ENCODE results near the gene RUBCN. TPM values are rescaled to one million over a fixed set of nuclear protein-coding genes. Genes with fewer than 3 reads are reported as not detected.
"Not testable (repeated sequence)": the region's sequence is repeated elsewhere in the genome, so short reads cannot be mapped to it uniquely, and the experiment has no call there.

RUBCN gene
- total RNA-seq, 1 donor from 2014 or later, result 27.3 TPM

GRCh38 chr3:197736010-197736490 lies 654 bp downstream of the RUBCN start:
- peak; percentile 43 to 53 for DNase-seq (ENCODE audit: low spot score in 2 of 2)
- FAIRE-seq, result no peak

GRCh38 chr3:197734667-197735318 lies 1.9 kb downstream of the RUBCN start:
- DNase-seq (ENCODE audit: low spot score in 2 of 2) (no peak), FAIRE-seq (no peak)

- no peak for DNase-seq (ENCODE audit: low spot score in 2 of 2)
- no peak for FAIRE-seq
Observed at GRCh38 chr3:197733042-197733441, 3.7 kb downstream of the RUBCN start.

DNA sequence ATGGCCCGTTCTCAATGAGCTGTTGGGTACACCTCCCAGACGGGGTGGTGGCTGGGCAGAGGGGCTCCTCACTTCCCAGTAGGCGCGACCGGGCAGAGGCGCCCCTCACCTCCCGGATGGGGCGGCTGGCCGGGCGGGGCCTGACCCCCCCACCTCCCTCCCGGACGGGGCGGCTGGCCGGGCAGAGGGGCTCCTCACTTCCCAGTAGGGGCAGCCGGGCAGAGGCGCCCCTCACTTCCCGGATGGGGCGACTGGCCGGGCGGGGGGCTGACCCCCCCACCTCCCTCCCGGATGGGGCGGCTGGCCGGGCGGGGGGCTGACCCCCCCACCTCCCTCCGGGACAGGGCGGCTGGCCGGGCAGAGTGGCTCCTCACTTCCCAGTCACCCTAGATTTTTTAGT lies 5.2 kb downstream of the RUBCN start:
- not testable (repeated sequence) for FAIRE-seq; DNase-seq (ENCODE audit: low spot score in 2 of 2)

DNA sequence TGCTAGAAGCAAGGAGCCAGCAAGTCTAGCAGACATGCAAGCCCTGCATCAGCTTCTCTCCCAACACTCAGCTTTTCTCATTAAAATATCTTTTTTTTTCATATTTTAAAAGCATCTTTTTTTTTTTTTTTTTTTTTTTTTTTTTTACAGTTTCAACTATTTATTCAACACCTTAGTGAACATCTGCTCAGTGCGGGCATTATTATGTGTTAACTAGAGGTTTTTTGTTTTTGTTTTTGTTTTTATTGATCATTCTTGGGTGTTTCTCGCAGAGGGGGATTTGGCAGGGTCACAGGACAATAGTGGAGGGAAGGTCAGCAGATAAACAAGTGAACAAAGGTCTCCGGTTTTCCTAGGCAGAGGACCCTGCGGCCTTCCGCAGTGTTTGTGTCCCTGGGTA lies 5.9 kb downstream of the RUBCN start:
- not testable (repeated sequence) for DNase-seq (ENCODE audit: low spot score in 2 of 2); FAIRE-seq

DNA sequence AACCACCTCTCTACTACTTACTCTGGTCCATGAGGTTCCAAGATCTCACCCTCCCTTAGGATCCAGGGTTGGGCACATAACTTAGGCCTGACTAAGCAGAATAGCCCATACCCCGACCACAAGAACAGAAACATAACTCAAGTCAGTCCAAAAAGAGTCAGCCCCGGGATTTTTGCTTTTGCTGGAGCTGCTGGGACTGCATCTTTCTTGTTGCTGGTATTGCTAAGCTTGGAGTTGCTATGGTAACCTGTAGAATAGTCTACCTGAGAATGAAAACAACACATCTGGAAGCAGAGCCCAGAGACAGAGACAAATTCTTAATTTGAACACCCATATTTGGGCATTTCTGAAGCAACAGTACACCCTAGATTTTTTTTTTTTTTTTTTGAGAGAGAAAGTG lies 6.5 kb downstream of the RUBCN start:
- FAIRE-seq (no peak), DNase-seq (ENCODE audit: low spot score in 2 of 2) (no peak)

DNA sequence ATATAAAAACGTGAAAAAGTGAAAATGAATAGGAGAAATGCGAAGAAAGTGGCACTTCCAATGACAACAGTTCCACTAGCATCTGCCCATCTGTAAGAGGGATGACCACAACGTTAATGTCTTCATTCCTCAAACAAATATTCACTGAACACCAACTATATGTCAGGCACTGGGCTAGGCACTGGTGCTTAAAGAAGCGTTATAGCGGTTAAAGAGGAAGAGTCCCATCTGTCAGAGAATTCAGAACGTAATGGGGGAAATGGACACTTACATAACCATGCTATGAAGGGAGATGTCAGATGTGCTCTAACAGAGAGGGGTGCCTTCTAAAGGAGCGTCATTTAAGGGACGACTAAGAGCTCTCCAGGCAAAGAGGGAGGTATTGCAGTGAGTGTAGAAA lies 8.2 kb downstream of the RUBCN start:
- DNase-seq (ENCODE audit: low spot score in 2 of 2) (no peak), FAIRE-seq (no peak)

- DNase-seq (ENCODE audit: low spot score in 2 of 2); FAIRE-seq: not testable (repeated sequence)
Observed at GRCh38 chr3:197727878-197728277, 8.8 kb downstream of the RUBCN start.

DNA sequence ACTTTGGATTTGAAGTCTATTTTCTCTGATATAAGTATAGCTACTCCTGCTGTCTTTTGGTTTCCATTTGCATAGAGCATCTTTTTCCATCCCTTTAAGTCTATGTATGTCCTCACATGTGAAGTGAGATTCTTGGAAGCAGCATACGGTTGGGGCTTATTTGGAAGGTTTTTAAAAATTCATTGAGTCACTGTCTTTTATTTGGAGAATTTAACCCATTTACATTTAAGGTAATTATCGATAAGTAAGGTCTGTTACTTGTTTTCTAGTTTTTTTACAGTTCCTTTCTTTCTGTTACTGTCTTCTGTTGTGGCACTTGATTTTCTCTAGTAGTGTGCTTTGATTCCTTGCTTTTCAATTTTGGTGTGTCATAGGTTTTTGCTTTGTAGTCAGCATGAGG lies 14.0 kb downstream of the RUBCN start:
- DNase-seq (ENCODE audit: low spot score in 2 of 2) (no peak), FAIRE-seq (no peak)

DNA sequence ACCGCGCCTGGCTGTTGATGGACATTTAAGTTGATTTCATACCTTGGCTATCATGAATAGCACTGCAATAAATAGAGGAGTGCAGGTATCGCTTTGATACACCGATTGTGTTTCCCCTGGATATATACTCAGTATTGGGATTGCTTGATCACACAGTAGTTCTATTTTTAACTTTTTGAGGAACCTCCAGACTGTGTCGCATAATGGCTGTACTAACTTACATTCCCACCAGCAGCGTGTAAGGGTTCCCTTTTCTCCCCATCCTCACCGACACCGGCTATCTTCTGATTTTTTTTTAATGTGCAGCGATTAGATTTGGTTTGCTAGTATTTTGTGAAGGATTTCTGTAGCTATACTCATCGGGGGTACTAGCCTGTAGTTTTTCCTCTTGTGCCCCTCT lies 16.0 kb downstream of the RUBCN start:
- FAIRE-seq (no peak), DNase-seq (ENCODE audit: low spot score in 2 of 2) (no peak)

DNA sequence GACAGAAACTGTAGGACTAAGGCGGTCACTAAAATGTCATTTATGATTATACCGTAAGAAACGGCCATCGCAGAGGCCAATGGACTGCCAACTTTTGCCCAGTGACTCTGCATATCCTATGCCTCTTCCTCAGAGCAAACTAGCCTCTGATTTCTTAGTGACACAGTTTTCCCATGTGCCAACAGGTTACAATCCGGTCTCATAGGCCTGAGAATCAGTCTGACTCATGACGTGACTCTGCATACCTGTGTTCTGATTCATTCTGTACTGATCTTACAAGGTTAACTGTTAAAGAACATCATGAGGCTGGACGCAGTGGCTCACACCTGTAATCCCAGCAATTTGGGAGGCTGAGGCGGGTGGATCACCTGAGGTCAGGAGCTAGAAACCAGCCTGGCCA lies 17.8 kb downstream of the RUBCN start:
- FAIRE-seq (no peak), DNase-seq (ENCODE audit: low spot score in 2 of 2) (no peak)

DNA sequence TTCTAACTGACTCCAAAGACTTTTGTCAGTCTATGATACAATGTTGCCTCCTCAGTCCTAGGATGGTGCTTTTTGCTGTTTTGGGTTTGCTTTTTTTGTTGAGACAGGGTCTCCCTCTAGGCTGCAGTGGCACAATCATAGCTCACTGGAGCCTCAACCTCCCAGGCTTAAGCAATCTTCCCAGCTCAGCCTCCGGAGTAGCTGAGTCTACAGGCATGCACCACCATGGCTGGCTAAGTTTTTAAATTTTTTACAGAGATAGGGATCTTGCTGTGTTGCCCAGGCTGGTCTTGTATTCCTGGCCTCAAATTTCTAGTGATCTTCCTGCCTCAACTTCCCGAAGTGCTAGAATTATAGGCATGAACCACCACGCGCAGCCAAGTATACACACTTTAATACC lies 22.5 kb downstream of the RUBCN start:
- DNase-seq (ENCODE audit: low spot score in 2 of 2) (no peak), FAIRE-seq (no peak)

- FAIRE-seq (no peak), DNase-seq (ENCODE audit: low spot score in 2 of 2) (no peak)
Observed at GRCh38 chr3:197713477-197713822, 23.3 kb downstream of the RUBCN start.

DNA sequence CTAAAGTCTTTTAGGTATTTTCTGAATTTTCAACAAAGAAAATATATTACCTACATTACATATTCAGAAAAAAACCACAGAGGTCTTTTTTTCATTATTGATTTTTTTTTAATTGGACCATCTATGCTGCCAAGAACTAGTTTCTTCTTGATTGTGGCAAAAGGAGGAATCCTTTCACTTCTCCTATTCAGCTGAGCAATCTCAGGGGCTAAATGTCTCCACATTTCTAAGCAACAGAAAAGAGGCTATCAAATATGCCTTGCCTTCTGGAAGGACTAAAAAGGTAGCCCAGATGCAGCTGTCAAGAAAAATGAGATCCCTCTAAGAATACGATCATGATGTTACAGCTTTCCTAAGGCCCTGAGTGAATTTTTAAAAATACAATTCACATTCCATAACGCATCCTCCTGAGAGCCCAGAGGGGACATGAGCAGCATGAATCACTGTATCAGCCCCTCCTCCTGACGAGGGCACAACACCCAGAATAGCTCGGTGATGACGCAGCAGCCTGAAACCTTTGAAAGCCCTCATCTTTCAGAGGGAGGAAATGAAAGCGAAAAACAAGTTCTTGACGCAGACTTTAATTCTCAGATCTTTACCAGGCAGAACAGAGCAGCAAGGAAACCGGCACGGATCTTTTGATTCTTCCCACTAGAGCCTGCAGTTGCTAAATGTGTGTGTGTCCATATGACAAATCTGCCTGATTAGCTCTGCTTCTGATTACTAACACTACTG lies 24.6 kb downstream of the RUBCN start:
- DNase-seq (ENCODE audit: low spot score in 2 of 2) (peak in 1 of 2 donors; percentile 67), FAIRE-seq (no peak)

DNA sequence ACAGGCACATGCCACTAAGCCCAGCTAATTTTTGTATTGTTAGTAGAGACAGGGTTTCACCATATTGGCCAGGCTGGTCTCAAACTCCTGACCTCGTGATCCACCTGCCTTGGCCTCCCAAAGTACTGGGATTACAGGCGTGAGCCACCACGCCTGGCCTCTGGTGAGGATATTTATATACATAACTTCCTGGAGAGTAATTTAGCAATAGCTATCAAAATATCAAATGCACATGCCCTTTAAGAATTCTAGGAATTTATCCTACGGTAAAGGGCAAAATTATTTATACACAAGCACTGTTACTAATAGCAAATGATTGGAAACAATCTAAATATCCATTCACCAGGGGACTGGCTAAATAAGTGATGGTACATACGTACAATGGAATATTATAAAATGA lies 25.7 kb downstream of the RUBCN start:
- not testable (repeated sequence) for FAIRE-seq

GRCh38 chr3:197709135-197709534 lies 27.6 kb downstream of the RUBCN start:
- DNase-seq (ENCODE audit: low spot score in 2 of 2) (no peak), FAIRE-seq (no peak)

More for the DNA sequence above, 25.7 kb downstream of the RUBCN start:
- not testable (repeated sequence) for DNase-seq (ENCODE audit: low spot score in 2 of 2)

GRCh38 chr3:197706658-197707057 lies 30.0 kb downstream of the RUBCN start:
- FAIRE-seq, result no peak
- no peak for DNase-seq (ENCODE audit: low spot score in 2 of 2)

- FAIRE-seq, result no peak
Observed at GRCh38 chr3:197701841-197702240, 34.9 kb downstream of the RUBCN start.

DNA sequence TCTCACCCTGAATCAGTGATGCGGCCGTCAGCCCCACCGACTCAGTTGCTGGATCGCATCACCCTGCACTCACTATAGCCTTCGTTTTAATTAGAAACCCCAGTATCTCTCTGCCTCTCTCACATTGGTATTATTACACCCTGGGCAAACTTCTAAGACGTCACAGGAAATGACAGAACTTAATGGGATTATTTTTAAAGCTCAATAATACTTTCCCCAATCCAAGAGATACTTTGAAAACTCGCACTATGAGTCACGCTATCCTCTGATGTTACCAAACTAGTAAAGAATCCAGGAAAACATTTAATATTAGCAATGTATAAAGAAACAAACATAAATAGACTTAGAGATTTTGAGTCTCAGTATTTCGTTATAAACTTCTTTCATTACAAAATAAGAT lies 36.6 kb downstream of the RUBCN start:
- DNase-seq (ENCODE audit: low spot score in 2 of 2) (no peak), FAIRE-seq (no peak)

More at GRCh38 chr3:197701841-197702240, 34.9 kb downstream of the RUBCN start:
- DNase-seq (ENCODE audit: low spot score in 2 of 2), result no peak

GRCh38 chr3:197697355-197697754 lies 39.3 kb downstream of the RUBCN start:
- FAIRE-seq (no peak), DNase-seq (ENCODE audit: low spot score in 2 of 2) (no peak)

GRCh38 chr3:197694251-197694650 lies 42.5 kb downstream of the RUBCN start:
- FAIRE-seq (no peak), DNase-seq (ENCODE audit: low spot score in 2 of 2) (no peak)

DNA sequence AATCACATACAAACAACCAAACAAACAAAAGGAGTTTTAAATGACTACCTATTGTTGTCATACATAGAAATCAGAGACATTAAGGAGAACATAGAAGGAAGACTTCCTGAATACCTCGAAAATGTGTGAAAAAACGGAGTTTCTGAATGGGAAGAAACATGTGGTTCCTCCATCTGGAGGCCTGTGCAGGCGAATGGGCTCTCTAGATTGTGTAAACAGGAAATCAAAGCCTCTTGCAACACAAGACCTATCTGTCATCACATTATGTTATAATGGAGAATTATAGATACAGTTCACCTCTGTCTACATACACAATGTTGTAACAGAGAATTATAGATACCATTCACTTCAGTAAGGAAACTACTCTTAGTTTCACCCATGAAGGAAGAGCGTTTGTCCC lies 44.1 kb downstream of the RUBCN start:
- no peak for FAIRE-seq
- DNase-seq (ENCODE audit: low spot score in 2 of 2), result no peak
